GM10248 (cell line): Measurements from ENCODE around the gene CXCL10.
"Not testable (repeated sequence)": the region's sequence is repeated elsewhere in the genome, so short reads cannot be mapped to it uniquely, and the experiment has no call there.

Experiments
- CTCF ChIA-PET: fragments of 300-600 bp; sonication (Branson Sonifier 250); formaldehyde crosslinking; extraction: SDS; loops from one replicate; lab custom pipeline; 2021; ENCODE audit warnings: antibody characterized with exemption; lab: Yijun Ruan, JAX
- POLR2A ChIA-PET: fragments of 350-650 bp; sonication (Branson Sonifier 250); formaldehyde crosslinking; extraction: SDS; loops from one replicate; lab custom pipeline; 2020; ENCODE audit warnings: antibody characterized with exemption; lab: Yijun Ruan, JAX
- DNase-seq: peaks from one replicate; pipeline ENCODE4 v3.0.0; 2012; ENCODE audit errors: extremely low spot score
- CTCF ChIP-seq: IDR thresholded peaks from 2 replicates; pipeline ENCODE4 v1.5.1; 2012; ENCODE audit warnings: mild to moderate bottlenecking, low read depth; ENCODE audit errors: extremely low read depth, missing control alignments, control extremely low read depth

Gene CXCL10

GRCh38 chr4:76053730-76054129, 30.4 kb upstream of the CXCL10 start:
- no peak for TF ChIP-seq CTCF
- no peak for DNase-seq
- ChIA-PET POLR2A (no interaction called here), CTCF (interaction anchor here (0.9 to 4.1 kb wide), 6 partner anchors 13 to 138 kb away, joined by 3 to 32 read pairs (median 5); no protein-coding TSS in a partner anchor)

GRCh38 chr4:76050560-76051050, 27.3 kb upstream of the CXCL10 start:
- DNase-seq, POLR2A ChIA-PET: not testable (repeated sequence)
- CTCF ChIA-PET = interaction anchor here (1.8 kb wide), 1 partner anchor 55 kb away, joined by 5 read pairs; no protein-coding TSS in a partner anchor

- CTCF ChIA-PET = interaction anchor here (1.8 kb wide), 1 partner anchor 54 kb away, joined by 5 read pairs; no protein-coding TSS in a partner anchor
- DNase-seq, POLR2A ChIA-PET: not testable (repeated sequence)
Measured at GRCh38 chr4:76049860-76050416, 26.6 kb upstream of the CXCL10 start.

- POLR2A ChIA-PET, CTCF ChIA-PET, DNase-seq: not testable (repeated sequence)
Measured at GRCh38 chr4:76044686-76045085, 21.4 kb upstream of the CXCL10 start.

- DNase-seq, CTCF ChIA-PET, POLR2A ChIA-PET: not testable (repeated sequence)
Measured at GRCh38 chr4:76043306-76043705, 20.0 kb upstream of the CXCL10 start.

GRCh38 chr4:76042241-76042998, 19.1 kb upstream of the CXCL10 start:
- CTCF ChIA-PET, DNase-seq, POLR2A ChIA-PET: not testable (repeated sequence)

- DNase-seq = no peak
- ChIA-PET POLR2A (no interaction called here), CTCF (interaction anchor here (1.3 to 2.2 kb wide), 3 partner anchors 13 to 41 kb away, joined by 4 to 7 read pairs (median 4); no protein-coding TSS in a partner anchor)
- TF ChIP-seq CTCF = no peak
Measured at GRCh38 chr4:76036855-76037254, 13.6 kb upstream of the CXCL10 start.

GRCh38 chr4:76035799-76036380, 12.6 kb upstream of the CXCL10 start, which contains the start of gene CXCL11:
Gene CXCL11 (minus strand): TSS chr4:76036070. CDS start chr4:76035987, 83 bp downstream.
- ChIA-PET POLR2A (no interaction called here), CTCF (interaction anchor here (1.5 to 2.2 kb wide), 3 partner anchors 12 to 40 kb away, joined by 4 to 7 read pairs (median 4); no protein-coding TSS in a partner anchor)
- no peak for TF ChIP-seq CTCF
- DNase-seq = no peak

GRCh38 chr4:76035141-76035540, 11.8 kb upstream of the CXCL10 start:
- ChIA-PET CTCF (interaction anchor here (1.6 to 2.2 kb wide), 2 partner anchors 23 to 39 kb away, joined by 4 to 7 read pairs; no protein-coding TSS in a partner anchor), POLR2A (no interaction called here)
- no peak for DNase-seq
- TF ChIP-seq CTCF = no peak
